IMR-90 (cell line): ENCODE data around the gene PATJ. TPM values are rescaled to one million over a fixed set of nuclear protein-coding genes. Genes with fewer than 3 reads are reported as not detected.

ENCODE experiments used
- ATAC-seq: fragments of 200-7000 bp; cut with Tn5 transposase; 2 replicates; pipeline ENCODE4 v1.9.1; 2020; ENCODE audit warnings: low read depth, mild to moderate bottlenecking, moderate library complexity
- BruUV-seq: library from RNA; stranded (reverse); fragments of 400-500 nt; replicated peaks from 2 replicates; lab custom pipeline; 2021; lab: Mats Ljungman, UMichigan
- CTCF ChIA-PET: fragments of 300-600 bp; formaldehyde crosslinking; extraction: SDS; loops from one replicate; lab custom pipeline; 2021; ENCODE audit warnings: antibody characterized with exemption; lab: Yijun Ruan, JAX
- POLR2A ChIA-PET: fragments of 300-600 bp; sonication (Branson Sonifier 250); formaldehyde crosslinking; loops from one replicate; lab custom pipeline; 2022; ENCODE audit warnings: antibody characterized with exemption; ENCODE audit not compliant: unreplicated experiment; lab: Charles Lee
- DNase-seq: peaks from one replicate; pipeline ENCODE4 v3.0.0; 2013
- H2AFZ ChIP-seq: replicated peaks from 2 replicates; pipeline ENCODE3; 2013; ENCODE audit warnings: low read length, mild to moderate bottlenecking; ENCODE audit not compliant: poor library complexity
- H2AK5ac ChIP-seq: 2 replicates; pipeline ENCODE4 v1.6.1; 2013; ENCODE audit warnings: low read depth, low read length, inconsistent platforms
- H2AK9ac ChIP-seq: replicated peaks from 2 replicates; pipeline ENCODE3; 2013; ENCODE audit warnings: mild to moderate bottlenecking, low read depth, low read length, moderate library complexity; ENCODE audit not compliant: poor library complexity
- H2BK120ac ChIP-seq: 2 replicates; pipeline ENCODE4 v1.6.1; 2013; ENCODE audit warnings: low read depth, low read length, inconsistent platforms
- H2BK15ac ChIP-seq: 3 replicates; pipeline ENCODE4 v1.6.1; 2013; ENCODE audit warnings: low read depth, low read length, inconsistent platforms
- H2BK20ac ChIP-seq: 2 replicates; pipeline ENCODE4 v1.6.1; 2013; ENCODE audit warnings: low read depth, mild to moderate bottlenecking, inconsistent platforms, low read length, moderate library complexity
- H2BK5ac ChIP-seq: 2 replicates; pipeline ENCODE4 v1.6.1; 2013; ENCODE audit warnings: mild to moderate bottlenecking, low read depth, low read length, inconsistent platforms; ENCODE audit not compliant: poor library complexity, severe bottlenecking
- H3K14ac ChIP-seq: replicated peaks from 2 replicates; pipeline ENCODE4 v1.6.1; 2013; ENCODE audit warnings: low read depth, low read length, inconsistent platforms
- H3K18ac ChIP-seq: 2 replicates; pipeline ENCODE4 v1.6.1; 2013; ENCODE audit warnings: low read depth, low read length, control low read depth
- H3K23ac ChIP-seq: 2 replicates; pipeline ENCODE4 v1.6.1; 2013; ENCODE audit warnings: low read depth, low read length, inconsistent platforms
- H3K27ac ChIP-seq: 2 replicates; pipeline ENCODE4 v1.5.1; 2013; ENCODE audit warnings: mild to moderate bottlenecking, control low read depth, low read length; ENCODE audit not compliant: insufficient read depth
- H3K27me3 ChIP-seq: 2 replicates; pipeline ENCODE4 v1.6.1; 2013; ENCODE audit warnings: low read length; ENCODE audit not compliant: control insufficient read depth, insufficient read depth
- H3K36me3 ChIP-seq: 2 replicates; pipeline ENCODE4 v1.6.1; 2013; ENCODE audit warnings: low read length, mixed read lengths; ENCODE audit not compliant: control insufficient read depth, insufficient read depth
- H3K4ac ChIP-seq: 2 replicates; pipeline ENCODE4 v1.6.1; 2013; ENCODE audit warnings: low read depth, low read length, inconsistent platforms
- H3K4me1 ChIP-seq: 2 replicates; pipeline ENCODE4 v1.6.1; 2013; ENCODE audit warnings: low read length, mixed read lengths; ENCODE audit not compliant: control insufficient read depth, insufficient read depth
- H3K4me2 ChIP-seq: 2 replicates; pipeline ENCODE4 v1.6.1; 2013; ENCODE audit warnings: low read depth, mild to moderate bottlenecking, control low read depth, low read length, moderate library complexity
- H3K4me3 ChIP-seq: 2 replicates; pipeline ENCODE4 v1.5.1; 2013; ENCODE audit warnings: low read depth, mild to moderate bottlenecking, control low read depth, low read length, moderate library complexity; ENCODE audit not compliant: insufficient read depth
- H3K56ac ChIP-seq: 2 replicates; pipeline ENCODE4 v1.6.1; 2013; ENCODE audit warnings: low read length, inconsistent platforms; ENCODE audit not compliant: insufficient read depth; ENCODE audit errors: extremely low read depth
- H3K79me1 ChIP-seq, 2 experiments: 2 replicates each; pipeline ENCODE4 v1.6.1; 2013; ENCODE audit warnings: low read length in 2 of 2, inconsistent platforms in 1 of 2, low read depth in 1 of 2
- H3K9ac ChIP-seq: 2 replicates; pipeline ENCODE4 v1.6.1; 2013; ENCODE audit warnings: low read depth, low read length, control low read depth
- H3K9me1 ChIP-seq: 2 replicates; pipeline ENCODE4 v1.6.1; 2013; ENCODE audit warnings: low read length, inconsistent platforms; ENCODE audit not compliant: insufficient read depth
- H3K9me3 ChIP-seq: 2 replicates; pipeline ENCODE4 v1.6.1; 2013; ENCODE audit warnings: low read length; ENCODE audit not compliant: control insufficient read depth, insufficient read depth
- H4K20me1 ChIP-seq: 2 replicates; pipeline ENCODE4 v1.6.1; 2013; ENCODE audit warnings: low read length, inconsistent platforms; ENCODE audit not compliant: insufficient read depth
- H4K5ac ChIP-seq: 2 replicates; pipeline ENCODE4 v1.6.1; 2013; ENCODE audit warnings: mild to moderate bottlenecking, low read depth, low read length, control low read depth
- H4K8ac ChIP-seq, 2 experiments: 2 replicates each; pipeline ENCODE4 v1.6.1; 2013; ENCODE audit warnings: low read depth in 2 of 2, low read length in 2 of 2, control low read depth in 1 of 2, inconsistent platforms in 1 of 2
- H4K91ac ChIP-seq: 2 replicates; pipeline ENCODE4 v1.6.1; 2013; ENCODE audit warnings: low read depth, low read length, inconsistent platforms; ENCODE audit not compliant: insufficient read depth
- BHLHE40 ChIP-seq: fragments of 150-350 bp; IDR thresholded peaks from 2 replicates; pipeline ENCODE4 v1.6.1; 2016; ENCODE audit warnings: mild to moderate bottlenecking, low read depth, low read length
- CEBPB ChIP-seq: IDR thresholded peaks from 2 replicates; pipeline ENCODE4 v1.6.1; 2012; ENCODE audit warnings: low read depth, low read length, improper control_type of control experiment
- CTCF ChIP-seq: conservative IDR thresholded peaks from 2 replicates; pipeline ENCODE4 v1.5.1; 2012; ENCODE audit warnings: mild to moderate bottlenecking, low read depth, low read length, improper control_type of control experiment
- NFE2L2 ChIP-seq: fragments of 150-350 bp; IDR thresholded peaks from 2 replicates; pipeline ENCODE4 v1.6.1; 2016; ENCODE audit warnings: low read depth, mild to moderate bottlenecking, low read length
- POLR2A ChIP-seq: IDR thresholded peaks from 2 replicates; pipeline ENCODE4 v1.6.1; 2012; ENCODE audit warnings: mild to moderate bottlenecking, low read depth, low read length
- RFX5 ChIP-seq: IDR thresholded peaks from 2 replicates; pipeline ENCODE4 v1.8.0; 2012; ENCODE audit warnings: low read depth, mild to moderate bottlenecking, low read length, moderate library complexity
- WGBS, 2 experiments: methylation state at CpG; one replicate each; pipeline versions ENCODE4 v1.1.5 to v1.1.7; 2013; ENCODE audit warnings: missing lambda C conversion rate in 2 of 2; ENCODE audit not compliant: insufficient read length in 1 of 2; ENCODE audit errors: extremely low coverage in 2 of 2; 5-methylcytosine and 5-hydroxymethylcytosine counted together
- dilution Hi-C: fragments of 300-500 bp; cut with HindIII; formaldehyde crosslinking; loops from one replicate; pipeline ENCODE4 v1.14.3; 2018; ENCODE audit warnings: low sequenced_read_pairs; ENCODE audit not compliant: unreplicated experiment
- in situ Hi-C: fragments of 300-500 bp; cut with MboI; formaldehyde crosslinking; loops from 3 replicates; pipeline ENCODE4 v1.14.3; 2019; ENCODE audit warnings: low sequenced_read_pairs, inconsistent platforms, mixed read lengths
- intact Hi-C: fragments of 100-400 bp; cut with micrococcal nuclease; formaldehyde crosslinking; loops from 2 replicates; pipeline ENCODE4 v1.10.0; 2022
- polyA plus RNA-seq, 3 experiments: library from polyadenylated mRNA; depleted of rRNA; stranded (reverse); fragments of >200 nt; gene quantifications; 2 replicates each; pipeline ENCODE4 v1.2.3, GENCODE V29; 2012; ENCODE audit warnings: low replicate concordance in 1 of 3
- total RNA-seq: library from RNA; depleted of rRNA; stranded (reverse); fragments of >200 nt; gene quantifications from 2 replicates; pipeline ENCODE4 v1.2.3, GENCODE V29; 2012
- TF ChIP-seq, protein P1 (sequence below): fragments of 150-350 bp; IDR thresholded peaks from 2 replicates; pipeline ENCODE4 v1.6.1; 2017; ENCODE audit warnings: mild to moderate bottlenecking, antibody characterized with exemption, low read length, low read depth

The PATJ gene
- total and polyA plus RNA-seq, 2 of the 4 experiments (the other 2 are of a cell fraction) = 2.0 to 3.4 TPM

DNA sequence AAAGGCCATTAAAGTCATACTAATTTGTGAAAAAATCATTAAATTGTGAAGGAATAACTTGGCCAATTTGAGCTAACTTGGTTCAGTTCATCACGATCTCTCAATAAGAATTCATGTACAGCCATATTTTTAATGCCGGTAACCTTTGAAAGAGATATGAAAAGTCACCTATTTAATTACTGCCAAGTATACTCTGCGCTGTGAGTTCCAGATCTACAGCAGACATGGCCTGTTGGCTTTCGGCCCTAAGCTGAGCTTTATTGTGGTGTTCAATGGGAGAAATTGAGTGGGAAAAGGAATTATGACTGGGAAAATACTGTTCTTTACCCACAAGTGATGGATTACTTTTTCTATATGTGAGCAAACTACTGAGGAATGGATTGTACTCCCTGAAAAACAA is 292.5 kb downstream of the PATJ start:
- WGBS, 2 experiments = no CpG with 5 or more reads among the region's 4 CpGs
- POLR2A ChIA-PET = interaction anchor here (0.6 kb wide), 1 partner anchor 1804 kb away, joined by 3 read pairs; no protein-coding TSS in a partner anchor
- no peak overlapping the region for H3K4me3 ChIP-seq

More for the DNA sequence above, 292.5 kb downstream of the PATJ start:
- dilution Hi-C loops = no loop called here
- no TSS peak for BruUV-seq
- DNase-seq = no peak
- Histone ChIP-seq H3K9me3 (no peaks in the 10 kb centered on the region), H3K27me3 (no peaks in the 10 kb centered on the region), H3K23ac (no peak overlapping the region), H2AK5ac (no peak overlapping the region), H3K79me1 (no peaks in the 10 kb centered on the region), H2BK120ac (no peak overlapping the region), H4K91ac (no peak overlapping the region), H3K4me1 (no peaks in the 10 kb centered on the region), H3K9ac (no peak overlapping the region), H3K56ac (no peak overlapping the region), H2AK9ac (no peak overlapping the region), H3K36me3 (no peaks in the 10 kb centered on the region), H3K14ac (no peak overlapping the region), H2BK5ac (no peak overlapping the region), H4K20me1 (no peaks in the 10 kb centered on the region), H4K5ac (no peak overlapping the region), H2BK20ac (no peak overlapping the region), H4K8ac (no peak overlapping the region), H3K9me1 (no peaks in the 10 kb centered on the region), H3K27ac (no peak overlapping the region), H3K4me2 (no peak overlapping the region), H3K18ac (no peak overlapping the region), H2AFZ (no peak overlapping the region), H2BK15ac (no peak overlapping the region), H3K4ac (no peak overlapping the region)
- ATAC-seq = no peak
- CTCF ChIA-PET = interaction anchor here (0.6 to 1.1 kb wide), 3 partner anchors 17 to 108 kb away, joined by 3 to 4 read pairs (median 3); no protein-coding TSS in a partner anchor
- no peak for TF ChIP-seq CTCF
- no peak for TF ChIP-seq CEBPB
- no peak for TF ChIP-seq NFE2L2
- TF ChIP-seq, protein P1, sequence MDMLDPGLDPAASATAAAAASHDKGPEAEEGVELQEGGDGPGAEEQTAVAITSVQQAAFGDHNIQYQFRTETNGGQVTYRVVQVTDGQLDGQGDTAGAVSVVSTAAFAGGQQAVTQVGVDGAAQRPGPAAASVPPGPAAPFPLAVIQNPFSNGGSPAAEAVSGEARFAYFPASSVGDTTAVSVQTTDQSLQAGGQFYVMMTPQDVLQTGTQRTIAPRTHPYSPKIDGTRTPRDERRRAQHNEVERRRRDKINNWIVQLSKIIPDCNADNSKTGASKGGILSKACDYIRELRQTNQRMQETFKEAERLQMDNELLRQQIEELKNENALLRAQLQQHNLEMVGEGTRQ = no peak
- TF ChIP-seq BHLHE40 = no peak
- TF ChIP-seq RFX5 = no peak
- TF ChIP-seq POLR2A = no peak
- in situ Hi-C loops = no loop called here
- intact Hi-C loops = no loop called here
